Measurements from ENCODE around the gene CCNDBP1.
"Not testable (repeated sequence)": the region's sequence is repeated elsewhere in the genome, so short reads cannot be mapped to it uniquely, and the experiment has no call there.

CCNDBP1 gene

GRCh38 chr15:43185157-43186002, at the start of gene CCNDBP1:
CCNDBP1 (plus strand) TSS chr15:43185403; CDS start chr15:43185499, 96 bp downstream.
- DNase-seq = peak; percentile 52 to 74

GRCh38 chr15:43143203-43143941, 41.8 kb upstream of the CCNDBP1 start:
- no peak for DNase-seq

- DNase-seq = no peak
These were observed 40.7 kb upstream of the CCNDBP1 start for GRCh38 chr15:43144512-43144911.

GRCh38 chr15:43146184-43146583, 39.0 kb upstream of the CCNDBP1 start:
- no peak for DNase-seq

- no peak for DNase-seq
These were observed 34.8 kb upstream of the CCNDBP1 start for GRCh38 chr15:43150191-43150929.

- DNase-seq = no peak
These were observed 33.5 kb upstream of the CCNDBP1 start for GRCh38 chr15:43151688-43152087.

- no peak for DNase-seq
These were observed 31.9 kb upstream of the CCNDBP1 start for GRCh38 chr15:43153269-43153668.

GRCh38 chr15:43165801-43166325, 19.3 kb upstream of the CCNDBP1 start:
- DNase-seq = no peak

GRCh38 chr15:43167261-43167660, 17.9 kb upstream of the CCNDBP1 start:
- not testable (repeated sequence) for DNase-seq

- no peak for DNase-seq
These were observed 16.8 kb upstream of the CCNDBP1 start for GRCh38 chr15:43168192-43169107.

GRCh38 chr15:43169888-43170287, 15.3 kb upstream of the CCNDBP1 start:
- DNase-seq = no peak

GRCh38 chr15:43175656-43176309, 9.4 kb upstream of the CCNDBP1 start:
- DNase-seq = not testable (repeated sequence)

- DNase-seq = not testable (repeated sequence)
These were observed 8.1 kb upstream of the CCNDBP1 start for GRCh38 chr15:43177147-43177546.

GRCh38 chr15:43183270-43183669, 1.9 kb upstream of the CCNDBP1 start:
- no peak for DNase-seq

GRCh38 chr15:43184407-43185124, 637 bp upstream of the CCNDBP1 start:
- no peak for DNase-seq

GRCh38 chr15:43186003-43186353, 775 bp downstream of the CCNDBP1 start:
- no peak for DNase-seq

- peak in 1 of 2 experiments; percentile 1 for DNase-seq
These were observed 2.4 kb downstream of the CCNDBP1 start for GRCh38 chr15:43187544-43188155.

- no peak for DNase-seq
These were observed 4.1 kb downstream of the CCNDBP1 start for GRCh38 chr15:43189296-43189695.

- DNase-seq = no peak
These were observed 5.0 kb downstream of the CCNDBP1 start for GRCh38 chr15:43190178-43190577.

- no peak for DNase-seq
These were observed 8.5 kb downstream of the CCNDBP1 start for GRCh38 chr15:43193710-43194109.

Measured in NCI-H1930 (cell line).